A549 (cell line): Measurements from ENCODE around the gene ARID1B. TPM values are rescaled to one million over a fixed set of nuclear protein-coding genes. Genes with fewer than 3 reads are reported as not detected.

ENCODE experiments used
- ATAC-seq, 2 experiments: fragments of 200-7000 bp in 1 of 2; fragments of >200 bp in 1 of 2; cut with Nextera tagmentation in 1 of 2; cut with Tn5 transposase in 1 of 2; 3 replicates each; pipeline versions ENCODE4 v1.8.0 to v1.9.1; 2018 to 2020; ENCODE audit warnings: mild to moderate bottlenecking in 1 of 2, moderate library complexity in 1 of 2
- CTCF ChIA-PET: fragments of 300-600 bp; sonication (Branson Sonifier 250); formaldehyde crosslinking; extraction: SDS; loops from one replicate; lab custom pipeline; 2021; ENCODE audit warnings: antibody characterized with exemption, inconsistent platforms; lab: Yijun Ruan, JAX
- POLR2A ChIA-PET: fragments of 350-600 bp; formaldehyde crosslinking; extraction: SDS; loops from one replicate; lab custom pipeline; 2021; ENCODE audit warnings: antibody characterized with exemption, inconsistent platforms; lab: Yijun Ruan, JAX
- DNase-seq, 2 experiments: peaks; one replicate each; pipeline versions ENCODE4 v3.0.0 to v3.0.0-alpha.2; 2011 to 2016; ENCODE audit warnings: low read depth in 1 of 2, low spot score in 1 of 2
- FAIRE-seq: peaks from 2 replicates; lab custom pipeline; 2011; peaks lifted over from hg19 to GRCh38; lab: Jason Lieb, UNC
- H3K27ac ChIP-seq, 2 experiments: fragments of >200 bp; sonication (Bioruptor Twin); formaldehyde crosslinking; 3 replicates each; pipeline ENCODE4 v1.5.1; 2016 to 2017
- H3K4me1 ChIP-seq: fragments of >200 bp; sonication (Bioruptor Twin); formaldehyde crosslinking; 3 replicates; pipeline ENCODE4 v1.6.1; 2016
- H3K4me2 ChIP-seq: fragments of >200 bp; sonication (Bioruptor Twin); formaldehyde crosslinking; 3 replicates; pipeline ENCODE4 v1.6.1; 2016
- H3K4me3 ChIP-seq: fragments of >200 bp; sonication (Bioruptor Twin); formaldehyde crosslinking; 3 replicates; pipeline ENCODE4 v1.5.1; 2016
- H3K9me3 ChIP-seq: fragments of >200 bp; sonication (Bioruptor Twin); formaldehyde crosslinking; 3 replicates; pipeline ENCODE4 v1.6.1; 2016
- CBX2 ChIP-seq: fragments of 200-600 bp; sonication (generic); IDR thresholded peaks from 2 replicates; pipeline ENCODE4 v1.6.1; 2016; ENCODE audit warnings: low read depth, mild to moderate bottlenecking, borderline replicate concordance
- CBX8 ChIP-seq: fragments of 200-600 bp; sonication (generic); IDR thresholded peaks from 2 replicates; pipeline ENCODE4 v1.6.1; 2016
- EHF ChIP-seq: fragments of 250-450 bp; sonication (Bioruptor Pico); IDR thresholded peaks from 2 replicates; pipeline ENCODE4 v1.5.0; 2020; ENCODE audit warnings: mild to moderate bottlenecking
- EHMT2 ChIP-seq: fragments of 200-600 bp; sonication (generic); IDR thresholded peaks from 2 replicates; pipeline ENCODE4 v1.6.1; 2016; ENCODE audit warnings: antibody characterized with exemption, low read depth, mild to moderate bottlenecking, moderate library complexity
- EP300 ChIP-seq, 2 experiments: fragments of >200 bp; sonication (Bioruptor Twin); formaldehyde crosslinking; IDR thresholded peaks; 2 replicates in 1 of 2; 3 replicates in 1 of 2; pipeline ENCODE4 v1.6.1; 2016 to 2017
- FOSL2 ChIP-seq, 2 experiments: fragments of 450-650 bp in 1 of 2; fragments of >200 bp in 1 of 2; sonication (Bioruptor Twin) in 1 of 2; formaldehyde crosslinking; IDR thresholded peaks; 2 replicates each; pipeline versions ENCODE4 v1.5.0 to v1.6.1; 2016 to 2020; ENCODE audit warnings: mild to moderate bottlenecking in 1 of 2, moderate library complexity in 1 of 2
- HOXA7 ChIP-seq: fragments of 250-450 bp; sonication (Bioruptor Pico); IDR thresholded peaks from 2 replicates; pipeline ENCODE4 v1.5.0; 2020; ENCODE audit warnings: mild to moderate bottlenecking, moderate library complexity
- HOXB13 ChIP-seq: fragments of 250-450 bp; sonication (Bioruptor Pico); IDR thresholded peaks from 2 replicates; pipeline ENCODE4 v1.5.0; 2020; ENCODE audit warnings: low read depth, mild to moderate bottlenecking, moderate library complexity
- HOXB5 ChIP-seq: fragments of 250-450 bp; sonication (Bioruptor Pico); IDR thresholded peaks from 2 replicates; pipeline ENCODE4 v1.5.0; 2020; ENCODE audit warnings: mild to moderate bottlenecking, moderate library complexity
- KDM1A ChIP-seq: fragments of 200-600 bp; sonication (generic); IDR thresholded peaks from 2 replicates; pipeline ENCODE4 v1.6.1; 2016; ENCODE audit warnings: low read depth, mild to moderate bottlenecking
- MAFK ChIP-seq: fragments of 450-650 bp; IDR thresholded peaks from 2 replicates; pipeline ENCODE4 v1.6.1; 2014; ENCODE audit not compliant: partially characterized antibody
- NFE2L2 ChIP-seq: fragments of 150-350 bp; conservative IDR thresholded peaks from 2 replicates; pipeline ENCODE4 v1.6.1; 2014; ENCODE audit warnings: low read length
- NR3C1 ChIP-seq: fragments of >200 bp; sonication (Bioruptor Twin); formaldehyde crosslinking; IDR thresholded peaks from 3 replicates; pipeline ENCODE4 v1.6.1; 2017
- RAD21 ChIP-seq, 2 experiments: fragments of >200 bp in 1 of 2; sonication (Bioruptor Twin) in 1 of 2; formaldehyde crosslinking in 1 of 2; IDR thresholded peaks in 1 of 2; conservative IDR thresholded peaks in 1 of 2; 2 replicates in 1 of 2; 3 replicates in 1 of 2; pipeline ENCODE4 v1.6.1; 2012 to 2018; ENCODE audit warnings: inconsistent platforms in 1 of 2
- RCOR1 ChIP-seq: fragments of 150-350 bp; IDR thresholded peaks from 2 replicates; pipeline ENCODE4 v1.6.1; 2014; ENCODE audit warnings: antibody characterized with exemption, low read length, low read depth
- TFCP2L1 ChIP-seq: fragments of 250-450 bp; sonication (Bioruptor Pico); IDR thresholded peaks from 2 replicates; pipeline ENCODE4 v1.5.0; 2021; ENCODE audit warnings: mild to moderate bottlenecking
- WGBS: methylation state at CpG from one replicate; pipeline ENCODE4 v1.1.6; 2017; ENCODE audit errors: missing lambda C conversion rate; 5-methylcytosine and 5-hydroxymethylcytosine counted together
- polyA plus RNA-seq, 4 experiments: library from polyadenylated mRNA; depleted of rRNA in 3 of 4; stranded (reverse); fragments of >200 nt; fragmentation: RNase III in 1 of 4; extraction: RNeasy Plus Mini Kit Qiagen cat#74134 plus additional on column Dnase treatment in 1 of 4; gene quantifications; 2 replicates in 3 of 4; 3 replicates in 1 of 4; pipeline ENCODE4 v1.2.3, GENCODE V29; 2011 to 2017
- TF ChIP-seq, protein P1 (sequence below): fragments of 250-450 bp; sonication (Bioruptor Pico); IDR thresholded peaks from 2 replicates; pipeline ENCODE4 v1.5.0; 2021; ENCODE audit warnings: mild to moderate bottlenecking, moderate library complexity, borderline replicate concordance
- TF ChIP-seq, protein P2 (sequence below): fragments of >200 bp; sonication (Bioruptor Twin); formaldehyde crosslinking; IDR thresholded peaks from 3 replicates; pipeline ENCODE4 v1.6.1; 2016
- TF ChIP-seq, protein P3 (sequence below): fragments of 200-600 bp; sonication (generic); IDR thresholded peaks from 2 replicates; pipeline ENCODE4 v1.6.1; 2016; ENCODE audit warnings: antibody characterized with exemption, mild to moderate bottlenecking, moderate library complexity
- TF ChIP-seq, protein P4 (sequence below): fragments of 250-450 bp; sonication (Bioruptor Pico); IDR thresholded peaks from 2 replicates; pipeline ENCODE4 v1.5.0; 2020; ENCODE audit warnings: low read depth, mild to moderate bottlenecking, moderate library complexity

Gene ARID1B
- polyA plus RNA-seq, 2 of the 4 experiments (the other 2 are of a cell fraction), result 13.5 to 16.3 TPM

DNA sequence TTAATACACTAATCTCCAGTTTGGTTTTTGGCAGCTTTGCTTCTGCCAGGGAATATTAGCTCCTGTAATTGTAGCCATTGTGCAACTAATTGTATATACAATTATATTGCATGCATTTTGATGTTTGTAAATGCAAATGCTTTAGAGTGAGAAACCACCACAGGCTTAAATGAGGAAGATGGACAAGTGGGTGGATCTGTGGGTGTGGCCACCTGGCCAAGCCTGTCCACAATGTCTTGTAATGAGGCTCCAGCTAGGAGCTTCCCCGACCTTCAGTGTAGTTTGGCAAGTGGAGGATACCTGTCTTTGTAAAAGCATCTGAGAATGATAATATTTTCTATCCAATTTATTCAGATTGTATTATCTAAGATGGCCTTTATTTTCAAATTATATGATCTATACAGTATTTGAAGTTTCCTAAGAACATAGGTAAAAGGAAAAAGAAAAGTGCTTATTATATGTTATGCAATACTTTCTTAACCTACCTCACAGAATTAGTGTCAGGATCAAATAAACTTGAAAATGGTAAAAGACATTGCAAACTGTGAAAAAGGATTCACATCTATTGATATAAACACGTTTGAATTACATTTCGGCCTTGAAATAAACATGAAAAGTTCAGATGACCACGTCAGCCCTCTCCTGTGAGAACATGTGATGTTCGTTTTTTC lies 49.3 kb upstream of the ARID1B start:
- ChIA-PET POLR2A (no interaction called here), CTCF (no interaction called here)
- Histone ChIP-seq H3K4me2 (no peak overlapping the region), H3K27ac (no peak overlapping the region), H3K4me1 (peaks cover 7% of the 10 kb centered on the region; the same call in 1 of the 3 replicates), H3K4me3 (no peak overlapping the region), H3K9me3 (no peaks in the 10 kb centered on the region)
- DNase-seq (no peak), FAIRE-seq (no peak), ATAC-seq (no peak)
- TF ChIP-seq, protein P1, sequence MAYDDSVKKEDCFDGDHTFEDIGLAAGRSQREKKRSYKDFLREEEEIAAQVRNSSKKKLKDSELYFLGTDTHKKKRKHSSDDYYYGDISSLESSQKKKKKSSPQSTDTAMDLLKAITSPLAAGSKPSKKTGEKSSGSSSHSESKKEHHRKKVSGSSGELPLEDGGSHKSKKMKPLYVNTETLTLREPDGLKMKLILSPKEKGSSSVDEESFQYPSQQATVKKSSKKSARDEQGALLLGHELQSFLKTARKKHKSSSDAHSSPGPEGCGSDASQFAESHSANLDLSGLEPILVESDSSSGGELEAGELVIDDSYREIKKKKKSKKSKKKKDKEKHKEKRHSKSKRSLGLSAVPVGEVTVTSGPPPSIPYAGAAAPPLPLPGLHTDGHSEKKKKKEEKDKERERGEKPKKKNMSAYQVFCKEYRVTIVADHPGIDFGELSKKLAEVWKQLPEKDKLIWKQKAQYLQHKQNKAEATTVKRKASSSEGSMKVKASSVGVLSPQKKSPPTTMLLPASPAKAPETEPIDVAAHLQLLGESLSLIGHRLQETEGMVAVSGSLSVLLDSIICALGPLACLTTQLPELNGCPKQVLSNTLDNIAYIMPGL (CRISPR knock-in tag), result no peak
- TF ChIP-seq TFCP2L1 (CRISPR knock-in tag) (no peak), MAFK (no peak), HOXA7 (CRISPR knock-in tag) (no peak), EHMT2 (no peak), NR3C1 (no peak), HOXB13 (CRISPR knock-in tag) (no peak), EHF (no peak), EP300 (IDR thresholded peaks at IDR 0.05) (no peak), CBX8 (no peak), RAD21 (conservative IDR thresholded peaks at IDR 0.05 in 1 of 2, IDR thresholded peaks at IDR 0.05 in 1 of 2) (no peak), KDM1A (no peak), CBX2 (no peak), HOXB5 (CRISPR knock-in tag) (no peak), FOSL2 (IDR thresholded peaks at IDR 0.05) (no peak), FOSL2 (CRISPR knock-in tag; IDR thresholded peaks at IDR 0.05) (no peak), RCOR1 (no peak), NFE2L2 (no peak)
- TF ChIP-seq, protein P2, sequence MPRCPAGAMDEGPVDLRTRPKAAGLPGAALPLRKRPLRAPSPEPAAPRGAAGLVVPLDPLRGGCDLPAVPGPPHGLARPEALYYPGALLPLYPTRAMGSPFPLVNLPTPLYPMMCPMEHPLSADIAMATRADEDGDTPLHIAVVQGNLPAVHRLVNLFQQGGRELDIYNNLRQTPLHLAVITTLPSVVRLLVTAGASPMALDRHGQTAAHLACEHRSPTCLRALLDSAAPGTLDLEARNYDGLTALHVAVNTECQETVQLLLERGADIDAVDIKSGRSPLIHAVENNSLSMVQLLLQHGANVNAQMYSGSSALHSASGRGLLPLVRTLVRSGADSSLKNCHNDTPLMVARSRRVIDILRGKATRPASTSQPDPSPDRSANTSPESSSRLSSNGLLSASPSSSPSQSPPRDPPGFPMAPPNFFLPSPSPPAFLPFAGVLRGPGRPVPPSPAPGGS, result no peak
- TF ChIP-seq, protein P3, sequence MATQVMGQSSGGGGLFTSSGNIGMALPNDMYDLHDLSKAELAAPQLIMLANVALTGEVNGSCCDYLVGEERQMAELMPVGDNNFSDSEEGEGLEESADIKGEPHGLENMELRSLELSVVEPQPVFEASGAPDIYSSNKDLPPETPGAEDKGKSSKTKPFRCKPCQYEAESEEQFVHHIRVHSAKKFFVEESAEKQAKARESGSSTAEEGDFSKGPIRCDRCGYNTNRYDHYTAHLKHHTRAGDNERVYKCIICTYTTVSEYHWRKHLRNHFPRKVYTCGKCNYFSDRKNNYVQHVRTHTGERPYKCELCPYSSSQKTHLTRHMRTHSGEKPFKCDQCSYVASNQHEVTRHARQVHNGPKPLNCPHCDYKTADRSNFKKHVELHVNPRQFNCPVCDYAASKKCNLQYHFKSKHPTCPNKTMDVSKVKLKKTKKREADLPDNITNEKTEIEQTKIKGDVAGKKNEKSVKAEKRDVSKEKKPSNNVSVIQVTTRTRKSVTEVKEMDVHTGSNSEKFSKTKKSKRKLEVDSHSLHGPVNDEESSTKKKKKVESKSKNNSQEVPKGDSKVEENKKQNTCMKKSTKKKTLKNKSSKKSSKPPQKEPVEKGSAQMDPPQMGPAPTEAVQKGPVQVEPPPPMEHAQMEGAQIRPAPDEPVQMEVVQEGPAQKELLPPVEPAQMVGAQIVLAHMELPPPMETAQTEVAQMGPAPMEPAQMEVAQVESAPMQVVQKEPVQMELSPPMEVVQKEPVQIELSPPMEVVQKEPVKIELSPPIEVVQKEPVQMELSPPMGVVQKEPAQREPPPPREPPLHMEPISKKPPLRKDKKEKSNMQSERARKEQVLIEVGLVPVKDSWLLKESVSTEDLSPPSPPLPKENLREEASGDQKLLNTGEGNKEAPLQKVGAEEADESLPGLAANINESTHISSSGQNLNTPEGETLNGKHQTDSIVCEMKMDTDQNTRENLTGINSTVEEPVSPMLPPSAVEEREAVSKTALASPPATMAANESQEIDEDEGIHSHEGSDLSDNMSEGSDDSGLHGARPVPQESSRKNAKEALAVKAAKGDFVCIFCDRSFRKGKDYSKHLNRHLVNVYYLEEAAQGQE, result no peak
- TF ChIP-seq, protein P4, sequence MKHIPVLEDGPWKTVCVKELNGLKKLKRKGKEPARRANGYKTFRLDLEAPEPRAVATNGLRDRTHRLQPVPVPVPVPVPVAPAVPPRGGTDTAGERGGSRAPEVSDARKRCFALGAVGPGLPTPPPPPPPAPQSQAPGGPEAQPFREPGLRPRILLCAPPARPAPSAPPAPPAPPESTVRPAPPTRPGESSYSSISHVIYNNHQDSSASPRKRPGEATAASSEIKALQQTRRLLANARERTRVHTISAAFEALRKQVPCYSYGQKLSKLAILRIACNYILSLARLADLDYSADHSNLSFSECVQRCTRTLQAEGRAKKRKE (CRISPR knock-in tag), result no peak
- 67% methylated on average over 5 of the region's 5 CpGs for WGBS
